Measurements from ENCODE around the gene POLR1E.

DNA sequence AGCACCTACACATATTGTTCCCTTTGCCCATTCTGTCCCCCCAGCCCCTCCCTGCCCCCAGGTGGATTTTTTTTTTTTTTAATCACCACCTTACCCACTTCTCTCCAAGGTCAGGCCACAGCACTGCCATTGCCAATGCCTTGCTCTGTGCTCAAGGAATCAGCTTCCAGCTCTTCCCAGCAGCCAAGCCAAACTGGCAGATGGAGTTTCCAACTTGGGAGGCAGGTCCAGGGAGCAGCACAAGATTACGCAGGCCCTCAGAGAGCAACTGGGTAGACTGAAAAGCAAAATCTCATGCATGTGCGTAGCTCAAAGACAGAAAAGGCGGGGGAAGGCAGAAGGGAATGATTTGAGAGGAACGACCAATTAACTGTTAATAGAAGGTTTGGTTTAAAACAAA, 48.1 kb upstream of the POLR1E start:
- TF ChIP-seq, protein P1, sequence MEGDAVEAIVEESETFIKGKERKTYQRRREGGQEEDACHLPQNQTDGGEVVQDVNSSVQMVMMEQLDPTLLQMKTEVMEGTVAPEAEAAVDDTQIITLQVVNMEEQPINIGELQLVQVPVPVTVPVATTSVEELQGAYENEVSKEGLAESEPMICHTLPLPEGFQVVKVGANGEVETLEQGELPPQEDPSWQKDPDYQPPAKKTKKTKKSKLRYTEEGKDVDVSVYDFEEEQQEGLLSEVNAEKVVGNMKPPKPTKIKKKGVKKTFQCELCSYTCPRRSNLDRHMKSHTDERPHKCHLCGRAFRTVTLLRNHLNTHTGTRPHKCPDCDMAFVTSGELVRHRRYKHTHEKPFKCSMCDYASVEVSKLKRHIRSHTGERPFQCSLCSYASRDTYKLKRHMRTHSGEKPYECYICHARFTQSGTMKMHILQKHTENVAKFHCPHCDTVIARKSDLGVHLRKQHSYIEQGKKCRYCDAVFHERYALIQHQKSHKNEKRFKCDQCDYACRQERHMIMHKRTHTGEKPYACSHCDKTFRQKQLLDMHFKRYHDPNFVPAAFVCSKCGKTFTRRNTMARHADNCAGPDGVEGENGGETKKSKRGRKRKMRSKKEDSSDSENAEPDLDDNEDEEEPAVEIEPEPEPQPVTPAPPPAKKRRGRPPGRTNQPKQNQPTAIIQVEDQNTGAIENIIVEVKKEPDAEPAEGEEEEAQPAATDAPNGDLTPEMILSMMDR (IDR thresholded peaks at IDR 0.05): no peak
- TF ChIP-seq POLR2A (IDR thresholded peaks at IDR 0.05): no peak
